GM13976 (cell line): ENCODE results near the gene DENND5A.
"Not testable (repeated sequence)": the region's sequence is repeated elsewhere in the genome, so short reads cannot be mapped to it uniquely, and the experiment has no call there.

ENCODE experiments used
- DNase-seq: peaks from one replicate; pipeline ENCODE4 v3.0.0; 2012; ENCODE audit warnings: low spot score
- in situ Hi-C: fragments of 300-500 bp; cut with MboI; formaldehyde crosslinking; loops from one replicate; pipeline ENCODE4 v1.12.0; 2022; ENCODE audit warnings: low sequenced_read_pairs, mixed read lengths, inconsistent platforms; ENCODE audit not compliant: unreplicated experiment
- TF ChIP-seq, protein P1 (sequence below): IDR thresholded peaks from 2 replicates; pipeline ENCODE4 v1.5.1; 2012; ENCODE audit warnings: borderline replicate concordance, mild to moderate bottlenecking; ENCODE audit not compliant: insufficient read depth; ENCODE audit errors: extremely low read depth, missing control alignments, control extremely low read depth

Gene DENND5A

DNA sequence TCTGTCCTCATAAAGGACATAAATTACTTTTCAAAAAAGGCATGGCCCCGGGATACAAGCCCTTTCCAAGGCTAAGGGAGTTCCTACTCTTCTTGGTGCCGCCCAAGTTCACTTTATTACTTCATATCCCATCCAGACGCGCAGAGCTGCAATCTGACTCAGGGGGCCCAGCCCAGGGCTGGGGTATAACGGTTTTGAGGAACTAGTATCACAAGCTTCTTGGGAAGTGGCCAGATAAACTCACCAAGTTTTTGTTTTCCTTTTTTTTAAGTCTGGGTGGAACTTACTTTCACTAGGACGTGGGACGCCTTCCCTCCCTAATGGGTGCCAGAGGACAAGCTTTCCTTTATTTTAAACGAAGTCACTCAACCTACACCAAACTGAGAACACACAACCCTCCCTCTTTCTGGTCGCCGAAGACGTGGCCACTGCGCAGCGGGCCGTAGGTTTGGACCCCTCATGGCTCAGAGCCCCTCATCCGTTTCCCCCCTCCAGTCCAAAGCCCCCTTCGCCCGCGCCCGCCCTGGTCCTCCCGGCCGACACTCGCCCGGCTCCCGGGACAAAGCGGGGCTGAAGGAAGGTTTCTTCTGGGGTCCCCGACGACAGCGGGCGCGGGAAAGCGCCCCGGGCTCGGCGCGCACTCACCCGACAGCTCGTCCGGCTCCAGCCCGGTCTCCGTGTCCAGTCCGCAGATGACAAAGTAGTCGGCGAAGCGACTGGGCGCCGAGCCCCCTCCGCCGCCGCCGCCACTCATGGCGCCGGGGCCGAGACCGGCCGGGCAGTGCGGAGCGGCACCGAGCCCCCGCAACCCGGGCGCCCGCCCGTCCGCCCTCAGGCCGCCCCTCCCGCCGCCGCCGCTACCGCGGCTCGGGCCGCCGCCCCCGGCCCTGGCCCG lies 587 bp downstream of the DENND5A start:
- DNase-seq = peak; percentile 40
- in situ Hi-C loops = no loop called here
- TF ChIP-seq, protein P1, sequence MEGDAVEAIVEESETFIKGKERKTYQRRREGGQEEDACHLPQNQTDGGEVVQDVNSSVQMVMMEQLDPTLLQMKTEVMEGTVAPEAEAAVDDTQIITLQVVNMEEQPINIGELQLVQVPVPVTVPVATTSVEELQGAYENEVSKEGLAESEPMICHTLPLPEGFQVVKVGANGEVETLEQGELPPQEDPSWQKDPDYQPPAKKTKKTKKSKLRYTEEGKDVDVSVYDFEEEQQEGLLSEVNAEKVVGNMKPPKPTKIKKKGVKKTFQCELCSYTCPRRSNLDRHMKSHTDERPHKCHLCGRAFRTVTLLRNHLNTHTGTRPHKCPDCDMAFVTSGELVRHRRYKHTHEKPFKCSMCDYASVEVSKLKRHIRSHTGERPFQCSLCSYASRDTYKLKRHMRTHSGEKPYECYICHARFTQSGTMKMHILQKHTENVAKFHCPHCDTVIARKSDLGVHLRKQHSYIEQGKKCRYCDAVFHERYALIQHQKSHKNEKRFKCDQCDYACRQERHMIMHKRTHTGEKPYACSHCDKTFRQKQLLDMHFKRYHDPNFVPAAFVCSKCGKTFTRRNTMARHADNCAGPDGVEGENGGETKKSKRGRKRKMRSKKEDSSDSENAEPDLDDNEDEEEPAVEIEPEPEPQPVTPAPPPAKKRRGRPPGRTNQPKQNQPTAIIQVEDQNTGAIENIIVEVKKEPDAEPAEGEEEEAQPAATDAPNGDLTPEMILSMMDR = no peak

- DNase-seq = peak; percentile 90
- TF ChIP-seq, protein P1 = no peak
- in situ Hi-C loops = no loop called here
These were observed 1.3 kb downstream of the DENND5A start for GRCh38 chr11:9263840-9264315.

GRCh38 chr11:9260838-9261146 lies 4.4 kb downstream of the DENND5A start:
- DNase-seq, in situ Hi-C loops: not testable (repeated sequence)

GRCh38 chr11:9259981-9260837 lies 4.9 kb downstream of the DENND5A start:
- in situ Hi-C loops = no loop called here
- DNase-seq = no peak

DNA sequence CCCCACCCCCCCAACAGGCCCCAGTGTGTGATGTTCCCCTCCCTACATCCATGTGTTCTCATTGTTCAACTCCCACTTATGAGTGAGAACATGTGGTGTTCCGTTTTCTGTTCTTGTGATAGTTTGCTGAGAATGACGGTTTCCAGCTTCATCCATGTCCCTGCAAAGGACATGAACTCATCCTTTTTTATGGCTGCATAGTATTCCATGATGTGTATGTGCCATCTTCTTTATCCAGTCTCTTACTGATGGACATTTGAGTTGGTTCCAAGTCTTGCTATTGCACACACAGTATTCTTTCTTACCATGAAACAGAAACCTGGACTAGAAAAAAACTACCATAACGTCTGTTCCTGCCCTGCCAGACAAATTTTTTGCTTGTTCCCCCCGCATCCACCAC lies 6.9 kb downstream of the DENND5A start:
- in situ Hi-C loops, DNase-seq: not testable (repeated sequence)

More at GRCh38 chr11:9259981-9260837, 4.9 kb downstream of the DENND5A start:
- TF ChIP-seq, protein P1 = peak; percentile 12

DNA sequence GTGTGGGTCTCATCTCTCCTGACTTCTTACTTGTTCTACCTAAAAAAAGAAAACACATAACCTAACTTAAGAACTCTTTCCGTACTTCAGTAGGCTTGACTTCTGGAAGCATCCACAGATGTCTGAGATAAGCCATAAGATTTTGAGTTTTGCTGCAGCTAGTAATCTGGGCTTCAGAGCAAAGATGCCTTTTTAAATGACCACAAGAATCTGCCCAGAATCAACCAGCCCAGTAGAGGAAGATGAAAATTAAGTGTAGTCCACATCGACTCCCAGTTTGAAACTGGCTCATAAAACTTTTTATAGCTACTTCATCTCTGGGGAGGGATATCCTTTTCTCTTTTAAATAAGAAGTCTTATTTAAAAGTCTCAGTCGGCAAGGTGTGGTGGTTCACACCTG lies 10.7 kb downstream of the DENND5A start:
- DNase-seq = no peak
- TF ChIP-seq, protein P1 = no peak
- in situ Hi-C loops = no loop called here

- no peak for DNase-seq
- TF ChIP-seq, protein P1 = no peak
- in situ Hi-C loops = no loop called here
These were observed 12.1 kb downstream of the DENND5A start for GRCh38 chr11:9253086-9253485.
